GM10266 (cell line): Measurements from ENCODE around the gene SETD1B.

Source experiments
- DNase-seq: peaks from one replicate; pipeline ENCODE4 v3.0.0; 2012; ENCODE audit errors: extremely low spot score
- CTCF ChIP-seq: IDR thresholded peaks from 2 replicates; pipeline ENCODE4 v1.5.1; 2012; ENCODE audit warnings: mild to moderate bottlenecking, low read depth; ENCODE audit not compliant: control insufficient read depth, insufficient read depth; ENCODE audit errors: missing control alignments

The SETD1B gene

GRCh38 chr12:121808623-121809022, 4.8 kb downstream of the SETD1B start:
- TF ChIP-seq CTCF = no peak
- no peak for DNase-seq

GRCh38 chr12:121809712-121810116, 5.9 kb downstream of the SETD1B start:
- TF ChIP-seq CTCF = no peak
- DNase-seq = no peak

GRCh38 chr12:121810234-121810817, 6.5 kb downstream of the SETD1B start:
- TF ChIP-seq CTCF = no peak
- DNase-seq = no peak

- no peak for DNase-seq
- TF ChIP-seq CTCF = no peak
Observed at GRCh38 chr12:121810833-121811433, 7.1 kb downstream of the SETD1B start.

GRCh38 chr12:121811434-121812319, 7.9 kb downstream of the SETD1B start:
- peak; percentile 95 for DNase-seq
- peak; percentile 93 for TF ChIP-seq CTCF

GRCh38 chr12:121812320-121812871, 8.6 kb downstream of the SETD1B start:
- peak; percentile 80 for DNase-seq
- TF ChIP-seq CTCF = peak; percentile 26
